GM19397 (cell line): ENCODE data around the gene MLEC.

ENCODE experiments used
- ATAC-seq: cut with Tn5 transposase; IDR thresholded peaks from one replicate; pipeline ENCODE4 v1.9.1; 2021; ENCODE audit warnings: mild to moderate bottlenecking, moderate library complexity; ENCODE audit not compliant: unreplicated experiment

Gene MLEC

GRCh38 chr12:120690978-120691377 lies 4.0 kb downstream of the MLEC start:
- no peak for ATAC-seq

DNA sequence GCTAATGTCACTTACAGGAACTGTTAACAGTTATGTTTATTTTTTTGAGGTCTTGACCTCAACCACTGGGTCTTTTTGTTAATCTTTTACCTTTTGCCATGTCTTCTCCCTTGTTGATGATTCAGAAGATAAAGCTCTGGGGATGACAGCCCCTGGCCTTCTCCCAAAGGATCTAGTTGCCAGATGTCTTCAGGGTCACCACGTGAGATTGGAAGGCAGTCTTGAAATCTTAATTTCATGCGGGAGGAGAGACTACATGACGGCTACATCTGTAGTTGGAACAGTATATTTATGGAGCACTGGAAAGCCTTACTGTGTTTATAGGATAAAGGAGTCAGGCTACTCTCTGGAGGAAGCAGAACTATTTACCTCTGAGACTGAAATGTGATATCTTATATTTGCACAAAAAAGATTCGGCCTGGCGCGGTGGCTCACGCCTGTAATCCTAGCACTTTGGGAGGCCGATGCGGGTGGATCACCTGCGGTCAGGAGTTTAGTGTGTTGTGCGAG lies 5.6 kb downstream of the MLEC start:
- no peak for ATAC-seq

DNA sequence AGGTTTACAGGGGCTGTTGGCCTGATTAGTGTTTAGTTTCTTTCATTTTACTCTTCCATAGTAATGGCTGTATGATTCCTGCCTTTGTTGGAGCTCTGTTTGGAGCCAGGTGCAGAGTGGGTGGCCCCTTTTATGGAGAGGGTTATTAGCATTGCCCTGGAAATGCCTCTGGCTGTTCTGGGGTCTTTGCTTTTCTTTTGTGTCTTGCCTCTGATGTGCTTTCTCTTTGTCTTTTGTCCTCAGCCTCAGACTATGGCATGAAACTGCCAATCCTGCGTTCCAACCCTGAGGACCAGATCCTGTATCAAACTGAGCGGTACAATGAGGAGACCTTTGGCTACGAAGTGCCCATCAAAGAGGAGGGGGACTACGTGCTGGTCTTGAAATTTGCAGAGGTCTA lies 6.9 kb downstream of the MLEC start:
- ATAC-seq = no peak

DNA sequence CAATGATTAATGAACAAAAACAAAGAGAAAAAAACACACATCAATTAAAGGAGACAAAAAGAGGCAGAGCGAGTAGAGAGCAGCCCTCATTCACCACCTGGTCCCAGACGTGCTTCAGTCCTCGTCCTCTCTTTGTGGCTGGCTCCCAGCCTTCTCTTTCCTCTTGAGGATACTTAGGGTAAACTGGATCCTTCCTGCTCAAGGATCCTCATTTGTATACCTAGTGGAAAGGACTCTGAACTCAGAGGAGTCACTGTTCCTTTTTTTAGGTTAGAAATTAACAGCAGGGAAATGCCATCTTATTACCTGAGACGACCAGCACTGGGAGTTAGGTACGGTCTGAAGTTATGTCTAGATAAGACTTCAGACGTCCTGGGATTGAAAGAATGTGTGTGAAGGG lies 9.7 kb downstream of the MLEC start:
- no peak for ATAC-seq

- no peak for ATAC-seq
These were observed 10.4 kb downstream of the MLEC start for GRCh38 chr12:120697344-120697743.

- no peak for ATAC-seq
These were observed 11.7 kb downstream of the MLEC start for GRCh38 chr12:120698665-120699064.

DNA sequence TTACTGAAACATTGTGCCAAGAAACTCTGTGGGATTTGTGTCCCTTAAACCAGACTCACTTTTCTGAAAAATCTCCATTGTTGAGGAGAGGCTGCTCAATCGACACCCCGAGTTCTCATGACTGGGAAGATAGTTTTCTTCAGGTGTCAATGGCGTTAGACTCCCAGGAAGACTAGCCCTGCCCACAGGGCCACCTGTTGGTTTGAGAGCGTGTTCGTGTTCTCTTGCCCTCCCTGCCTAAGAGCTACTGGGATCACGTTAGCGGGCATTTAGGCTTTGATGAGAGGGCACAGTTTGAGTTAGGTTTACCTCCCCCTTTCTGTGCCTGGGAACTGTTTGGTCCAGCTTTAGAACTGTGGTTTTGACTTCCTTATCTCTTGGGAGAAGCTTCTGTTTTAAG lies 12.6 kb downstream of the MLEC start:
- ATAC-seq = no peak

- ATAC-seq = no peak
These were observed 13.9 kb downstream of the MLEC start for GRCh38 chr12:120700886-120701285.

DNA sequence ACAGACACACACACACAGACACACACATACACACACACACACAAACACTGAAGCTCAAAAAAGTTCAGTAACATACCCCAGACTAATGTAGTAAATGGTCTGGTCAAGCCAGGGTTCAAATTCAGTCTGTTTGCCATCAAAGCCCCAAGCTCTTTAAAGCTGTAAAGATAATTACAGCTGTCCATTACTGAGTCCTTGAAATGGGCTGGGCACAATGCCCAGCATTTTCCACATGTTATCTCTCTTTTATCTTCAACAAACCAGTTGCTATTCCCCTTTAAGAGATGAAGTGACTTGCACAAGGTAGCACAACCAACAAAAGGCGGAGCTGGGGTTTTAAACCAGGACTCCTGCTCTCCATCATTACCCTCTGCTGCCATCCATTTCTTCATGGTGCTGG lies 15.7 kb downstream of the MLEC start:
- ATAC-seq = no peak

DNA sequence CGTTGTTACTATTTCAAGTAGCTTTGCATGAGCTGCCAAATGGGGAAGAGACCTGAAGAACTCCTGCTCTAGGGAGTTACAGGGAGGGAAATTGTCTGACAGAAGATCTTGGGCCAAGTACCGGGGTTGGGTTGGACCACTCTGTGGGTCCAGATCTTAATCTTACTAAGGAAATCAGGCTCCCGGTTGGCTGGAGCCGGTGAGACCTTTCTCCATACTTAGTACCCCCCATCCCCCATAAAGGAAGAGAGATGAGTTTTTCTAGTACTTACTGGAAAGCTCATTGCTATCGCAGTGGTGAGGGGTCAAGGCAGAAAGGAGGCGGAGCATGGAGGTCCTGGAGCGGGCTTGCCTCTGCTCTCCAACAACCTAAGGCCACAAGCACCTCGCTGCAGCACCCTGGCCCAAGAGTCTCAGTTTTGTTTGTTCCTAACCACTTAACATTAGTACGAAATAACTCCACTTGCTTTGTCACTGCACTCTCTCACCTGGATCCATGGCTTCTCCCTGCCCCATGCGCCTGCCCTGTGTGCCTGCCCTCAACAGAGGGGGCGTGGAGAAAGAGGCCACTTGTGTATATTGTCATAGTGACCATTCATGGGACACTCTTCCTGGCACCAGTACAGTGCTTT lies 16.5 kb downstream of the MLEC start:
- no peak for ATAC-seq

GRCh38 chr12:120705618-120706017 lies 18.7 kb downstream of the MLEC start:
- ATAC-seq = no peak

DNA sequence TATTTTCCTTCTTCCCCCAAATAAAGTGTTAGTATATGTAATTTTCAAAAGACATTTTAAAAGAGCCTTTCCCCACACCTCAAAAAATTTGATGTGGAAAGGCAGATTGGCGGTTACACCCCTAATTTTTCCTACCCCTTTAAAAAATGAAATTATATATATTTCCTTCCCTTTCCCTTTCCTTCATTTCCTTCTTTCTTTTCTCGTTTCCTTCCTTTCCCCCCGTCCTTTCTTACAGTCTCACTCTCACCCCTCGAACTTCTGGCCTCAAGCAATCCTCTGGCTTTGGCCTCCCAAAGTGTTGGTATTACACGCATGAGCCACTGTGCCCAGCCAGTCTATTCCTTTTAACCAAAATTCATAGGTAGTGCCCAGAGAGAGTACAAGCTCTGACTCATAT lies 19.1 kb downstream of the MLEC start:
- no peak for ATAC-seq

- ATAC-seq = no peak
These were observed 21.7 kb downstream of the MLEC start for GRCh38 chr12:120708651-120709050.

GRCh38 chr12:120710031-120710804 lies 23.3 kb downstream of the MLEC start, which contains the start of gene UNC119B:
Gene UNC119B, plus strand, starts transcription at chr12:120710458. Its CDS starts 17 bp downstream, at chr12:120710475.
- ATAC-seq = peak; percentile 70

DNA sequence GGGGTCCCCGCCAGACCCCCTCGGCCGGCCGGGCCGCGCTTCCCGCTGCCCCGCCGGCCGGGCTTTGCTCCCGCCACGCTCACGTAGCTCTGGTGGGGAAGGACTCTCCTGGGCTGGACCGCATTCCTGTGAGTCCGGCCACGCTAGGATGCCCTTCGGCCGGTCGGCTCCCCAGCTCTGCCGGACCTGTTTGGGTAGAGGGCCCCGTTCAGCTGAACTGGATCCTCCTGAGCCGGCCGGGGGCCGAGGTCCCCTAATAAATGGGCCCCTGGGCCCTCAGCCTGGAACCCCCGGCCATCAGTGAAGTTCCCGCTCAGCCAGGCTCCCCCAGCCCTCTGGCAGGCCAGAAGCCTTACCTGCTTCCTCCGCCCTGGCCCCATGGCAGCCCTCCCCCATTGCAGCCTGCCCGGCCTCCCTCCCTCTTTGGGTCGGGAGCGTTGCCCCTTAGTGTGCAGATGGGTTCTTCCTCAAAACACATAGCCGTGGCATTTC lies 23.9 kb downstream of the MLEC start:
- peak; percentile 38 for ATAC-seq

DNA sequence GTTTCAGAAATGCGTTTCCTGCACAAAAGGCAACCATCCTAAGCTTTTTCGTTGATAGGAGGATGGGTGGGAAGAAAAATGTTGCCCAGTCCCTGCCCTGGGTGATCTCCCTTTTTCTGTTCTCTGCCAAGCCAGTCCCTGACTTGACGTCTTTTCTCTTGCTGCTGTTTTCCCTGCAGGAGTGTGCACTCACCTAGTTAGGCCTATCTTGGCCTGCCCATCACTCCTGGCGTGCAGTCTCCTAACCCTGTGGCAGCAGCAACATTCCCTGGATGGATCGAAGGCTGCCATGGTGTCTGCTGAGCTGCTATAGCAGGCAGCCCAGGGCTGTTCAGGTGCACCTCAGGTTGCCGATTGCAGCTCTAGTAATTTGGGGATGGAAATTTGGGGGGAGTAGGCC lies 24.5 kb downstream of the MLEC start:
- ATAC-seq = no peak

DNA sequence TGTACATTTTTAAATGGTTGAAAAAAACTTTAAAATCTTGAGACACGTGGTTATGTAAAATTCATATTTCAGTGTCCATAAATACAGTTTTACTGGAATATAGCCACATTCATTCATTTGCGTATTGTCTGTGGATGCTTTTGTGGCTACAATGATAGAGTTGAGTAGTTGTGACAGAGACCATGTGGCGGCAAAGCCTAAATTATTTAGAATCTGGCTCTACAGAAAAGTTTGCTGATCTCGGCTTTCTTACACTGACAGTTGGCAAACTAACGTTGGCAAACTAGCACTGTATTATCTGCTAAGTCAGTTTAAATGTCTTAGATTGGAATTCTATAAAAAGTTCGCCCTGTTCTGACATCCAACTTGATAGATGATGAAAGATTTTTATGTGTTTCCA lies 25.7 kb downstream of the MLEC start:
- ATAC-seq = no peak

DNA sequence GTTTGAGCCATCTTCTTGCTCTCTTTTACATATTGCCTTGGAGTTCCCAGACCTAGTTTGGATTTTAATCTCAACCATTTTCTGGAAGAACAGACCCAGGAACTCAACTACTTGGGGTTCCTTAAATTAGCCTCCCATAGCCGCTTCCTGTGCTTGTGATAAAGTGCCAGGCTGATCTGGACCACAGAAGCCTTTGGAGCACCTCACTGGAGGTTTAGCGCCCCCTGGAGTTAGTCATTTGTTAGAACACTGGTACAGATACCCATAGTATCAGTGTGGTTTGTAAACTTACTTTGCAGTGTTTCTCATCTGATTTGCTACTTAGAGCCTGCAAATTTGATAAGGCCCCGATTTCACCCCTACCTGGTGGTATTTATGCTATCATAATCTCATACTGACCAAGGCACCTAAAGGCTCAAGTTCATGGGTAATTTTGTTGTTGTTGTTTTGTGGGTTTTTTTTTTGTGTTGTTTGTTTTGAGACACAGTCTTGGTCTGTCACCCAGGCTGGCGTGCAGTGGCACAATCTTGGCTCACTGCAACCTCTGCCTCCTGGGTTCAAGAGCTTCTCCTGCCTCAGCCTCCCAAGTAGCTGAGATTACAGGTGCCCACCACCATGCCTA lies 27.0 kb downstream of the MLEC start:
- ATAC-seq = no peak

- ATAC-seq = no peak
These were observed 31.1 kb downstream of the MLEC start for GRCh38 chr12:120718055-120718454.

DNA sequence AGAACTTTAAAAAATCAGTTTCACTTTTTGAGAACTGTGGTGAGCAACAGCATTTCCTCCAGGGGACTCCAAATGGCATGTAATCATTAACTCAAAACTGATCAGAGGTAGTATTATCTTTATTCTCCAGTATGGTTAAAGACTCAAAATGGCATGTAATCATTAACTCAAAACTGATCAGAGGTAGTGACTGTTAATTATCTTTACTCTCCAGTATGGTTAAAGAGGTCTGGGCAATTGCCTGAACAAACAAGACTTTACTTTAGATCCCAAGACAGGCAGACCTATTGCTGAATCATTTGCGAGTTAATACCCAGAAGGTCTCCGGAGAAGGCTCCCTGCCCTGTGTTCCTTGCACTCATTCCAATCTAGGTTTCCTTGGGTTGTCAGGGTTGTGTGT lies 32.1 kb downstream of the MLEC start:
- ATAC-seq = no peak

GRCh38 chr12:120719496-120720233 lies 32.7 kb downstream of the MLEC start:
- ATAC-seq = no peak
